K562 (cell line): ENCODE data around the gene GRIN1. TPM values are rescaled to one million over a fixed set of nuclear protein-coding genes. Genes with fewer than 3 reads are reported as not detected.

ENCODE experiments used
- CHD7 ChIP-seq: fragments of 200-600 bp; sonication (generic); IDR thresholded peaks from one replicate; pipeline ENCODE4 v1.6.1; 2012; ENCODE audit warnings: mild to moderate bottlenecking, low read depth, low read length, inconsistent platforms
- polyA plus RNA-seq, 8 experiments: library from polyadenylated mRNA; depleted of rRNA in 4 of 8; stranded (reverse) in 5 of 8; unstranded in 3 of 8; fragments of >200 nt; fragmentation: Nextera tagmentation in 2 of 8; fragmentation: Illumina TruSeq in 1 of 8; extraction: Ambion mirVana in 2 of 8; extraction: Trizol in 1 of 8; gene quantifications; 2 replicates each; pipeline versions ENCODE4 v1.2.1 to v1.2.3, GENCODE V29; 2011 to 2014; ENCODE audit warnings: inconsistent platforms in 1 of 8, missing spikeins in 1 of 8
- total RNA-seq, 7 experiments: library from RNA; depleted of rRNA in 6 of 7; stranded (reverse); fragments of >200 nt in 6 of 7; fragmentation: Illumina TruSeq in 2 of 7; extraction: Trizol in 2 of 7; gene quantifications; 2 replicates each; pipeline versions ENCODE4 v1.2.1 to v1.2.3, GENCODE V29; 2011 to 2021; ENCODE audit warnings: low replicate concordance in 1 of 7

GRIN1 gene
- total and polyA plus RNA-seq, 9 of the 15 experiments (the other 6 are each of a cell fraction or from before 2014, with no cell fraction given) = 0.03 to 0.35 (median 0.16) TPM; not detected in 6

GRCh38 chr9:137103206-137103999 lies 35.6 kb upstream of the GRIN1 start (continued):
- TF ChIP-seq CHD7 = no peak
